GM19395 (cell line): ENCODE measurements around the gene AZI2.

Experiments
- ATAC-seq: cut with Tn5 transposase; IDR thresholded peaks from one replicate; pipeline ENCODE4 v1.9.1; 2021; ENCODE audit warnings: mild to moderate bottlenecking, moderate library complexity; ENCODE audit not compliant: unreplicated experiment

Gene AZI2

GRCh38 chr3:28348629-28349468 lies at the start of gene AZI2, which contains the start of gene ZCWPW2:
TSS of gene AZI2 (minus strand) at chr3:28348824. CDS start at chr3:28340617, 8,207 bp downstream.
TSS of gene ZCWPW2 (plus strand) at chr3:28348721. CDS start at chr3:28413069, 64,348 bp downstream.
- ATAC-seq = peak; percentile 92

- ATAC-seq = no peak
Observed at GRCh38 chr3:28388978-28389377, 40.4 kb upstream of the AZI2 start.

GRCh38 chr3:28386049-28386448 lies 37.4 kb upstream of the AZI2 start:
- ATAC-seq = no peak

GRCh38 chr3:28376424-28376823 lies 27.8 kb upstream of the AZI2 start:
- ATAC-seq = no peak

GRCh38 chr3:28349469-28350000 lies 911 bp upstream of the AZI2 start:
- peak; percentile 8 for ATAC-seq

- no peak for ATAC-seq
Observed at GRCh38 chr3:28348265-28348628, 377 bp downstream of the AZI2 start.

GRCh38 chr3:28347374-28348264 lies 1.0 kb downstream of the AZI2 start:
- no peak for ATAC-seq

- ATAC-seq = no peak
Observed at GRCh38 chr3:28345690-28346089, 2.9 kb downstream of the AZI2 start.

GRCh38 chr3:28343144-28343543 lies 5.5 kb downstream of the AZI2 start:
- no peak for ATAC-seq

GRCh38 chr3:28337230-28337629 lies 11.4 kb downstream of the AZI2 start:
- no peak for ATAC-seq

- no peak for ATAC-seq
Observed at GRCh38 chr3:28335246-28335645, 13.4 kb downstream of the AZI2 start.

GRCh38 chr3:28334552-28334951 lies 14.1 kb downstream of the AZI2 start:
- no peak for ATAC-seq

GRCh38 chr3:28328188-28329151 lies 20.2 kb downstream of the AZI2 start:
- no peak for ATAC-seq

GRCh38 chr3:28326458-28326926 lies 22.1 kb downstream of the AZI2 start:
- peak; percentile 87 for ATAC-seq

- no peak for ATAC-seq
Observed at GRCh38 chr3:28322464-28322863, 26.2 kb downstream of the AZI2 start.

GRCh38 chr3:28320981-28321380 lies 27.6 kb downstream of the AZI2 start:
- ATAC-seq = no peak

- ATAC-seq = peak; percentile 91
Observed at GRCh38 chr3:28317438-28318022, 31.1 kb downstream of the AZI2 start.

GRCh38 chr3:28316226-28316625 lies 32.4 kb downstream of the AZI2 start:
- ATAC-seq = no peak

GRCh38 chr3:28315711-28316110 lies 32.9 kb downstream of the AZI2 start:
- ATAC-seq = no peak

GRCh38 chr3:28308196-28308595 lies 40.4 kb downstream of the AZI2 start:
- ATAC-seq = no peak
